HepG2 (cell line): Measurements from ENCODE around the gene TMEM223. TPM values are rescaled to one million over a fixed set of nuclear protein-coding genes. Genes with fewer than 3 reads are reported as not detected.
A peak's percentile ranks its signal among the peaks of the same experiment; 100 is the strongest.

Source experiments
- CEBPB ChIP-seq: IDR thresholded peaks from 2 replicates; pipeline ENCODE4 v1.6.1; 2011; ENCODE audit warnings: low read depth, low read length, improper control_type of control experiment, borderline replicate concordance
- CENPX ChIP-seq: sonication (generic); formaldehyde crosslinking; IDR thresholded peaks from 2 replicates; pipeline ENCODE4 v1.9.0; 2021; ENCODE audit warnings: mild to moderate bottlenecking, missing genetic modification reagents, moderate library complexity
- CHD4 ChIP-seq: fragments of 200-600 bp; sonication (generic); IDR thresholded peaks from 2 replicates; pipeline ENCODE4 v1.7.0; 2017; ENCODE audit warnings: mild to moderate bottlenecking, low read length, borderline replicate concordance
- DMAP1 ChIP-seq: IDR thresholded peaks from 2 replicates; pipeline ENCODE4 v1.6.1; 2016
- ELF1 ChIP-seq: sonication (generic); formaldehyde crosslinking; IDR thresholded peaks from 2 replicates; pipeline ENCODE4 v1.4.0; 2020; ENCODE audit warnings: missing genetic modification reagents
- GABPA ChIP-seq, 2 experiments: IDR thresholded peaks; 2 replicates each; pipeline ENCODE4 v1.6.1; 2011 to 2016; ENCODE audit warnings: low read depth in 2 of 2, low read length in 1 of 2, missing biosample characterization in 1 of 2, missing genetic modification characterization in 1 of 2
- HMGA1 ChIP-seq: sonication (generic); formaldehyde crosslinking; conservative IDR thresholded peaks from 2 replicates; pipeline ENCODE4 v1.4.0; 2020; ENCODE audit warnings: missing genetic modification reagents
- MAFG ChIP-seq: sonication (generic); formaldehyde crosslinking; IDR thresholded peaks from 2 replicates; pipeline ENCODE4 v1.5.1; 2020; ENCODE audit warnings: mild to moderate bottlenecking, missing genetic modification reagents
- NONO ChIP-seq, 2 experiments: fragments of 450-650 bp in 1 of 2; sonication (generic) in 1 of 2; formaldehyde crosslinking in 1 of 2; IDR thresholded peaks in 1 of 2; conservative IDR thresholded peaks in 1 of 2; 2 replicates each; pipeline versions ENCODE4 v1.6.1 to v1.8.0; 2017 to 2022; ENCODE audit warnings: mild to moderate bottlenecking in 1 of 2, missing genetic modification reagents in 1 of 2, moderate library complexity in 1 of 2
- RARG ChIP-seq: sonication (generic); formaldehyde crosslinking; IDR thresholded peaks from 2 replicates; pipeline ENCODE4 v1.4.0; 2020; ENCODE audit warnings: low read depth, mild to moderate bottlenecking, missing genetic modification reagents
- SPEN ChIP-seq: sonication (generic); formaldehyde crosslinking; IDR thresholded peaks from 2 replicates; pipeline ENCODE4 v1.5.1; 2020; ENCODE audit warnings: low read depth, mild to moderate bottlenecking, missing genetic modification reagents
- ZIK1 ChIP-seq: sonication (generic); formaldehyde crosslinking; IDR thresholded peaks from 2 replicates; pipeline ENCODE4 v1.5.0; 2020; ENCODE audit warnings: mild to moderate bottlenecking, low read depth, missing genetic modification reagents, borderline replicate concordance
- ZNF124 ChIP-seq: sonication (generic); formaldehyde crosslinking; IDR thresholded peaks from 2 replicates; pipeline ENCODE4 v1.4.0; 2020; ENCODE audit warnings: missing genetic modification reagents
- ZNF232 ChIP-seq: sonication (generic); formaldehyde crosslinking; IDR thresholded peaks from 2 replicates; pipeline ENCODE4 v1.4.0; 2020; ENCODE audit warnings: missing genetic modification reagents, borderline replicate concordance
- ZNF337 ChIP-seq: sonication (generic); formaldehyde crosslinking; IDR thresholded peaks from 2 replicates; pipeline ENCODE4 v1.5.1; 2020; ENCODE audit warnings: missing genetic modification reagents, low read depth, mild to moderate bottlenecking, borderline replicate concordance
- ZNF430 ChIP-seq: sonication (generic); formaldehyde crosslinking; IDR thresholded peaks from 2 replicates; pipeline ENCODE4 v1.9.0; 2021; ENCODE audit warnings: mild to moderate bottlenecking, missing genetic modification reagents
- ZNF451 ChIP-seq: sonication (generic); formaldehyde crosslinking; IDR thresholded peaks from 2 replicates; pipeline ENCODE4 v1.5.0; 2020; ENCODE audit warnings: mild to moderate bottlenecking, missing genetic modification reagents
- ZNF614 ChIP-seq: IDR thresholded peaks from 2 replicates; pipeline ENCODE4 v1.6.1; 2018; ENCODE audit warnings: missing biosample characterization, missing genetic modification reagents, inconsistent platforms, borderline replicate concordance
- polyA plus RNA-seq, 8 experiments: library from polyadenylated mRNA; depleted of rRNA in 3 of 8; stranded (reverse) in 7 of 8; unstranded in 1 of 8; fragments of >200 nt; fragmentation: Illumina TruSeq in 4 of 8; extraction: Trizol in 4 of 8; gene quantifications; 2 replicates each; pipeline versions ENCODE4 v1.2.1 to v1.2.3, GENCODE V29; 2011 to 2016; ENCODE audit warnings: low read depth in 4 of 8, missing spikeins in 1 of 8, mixed read lengths in 1 of 8; ENCODE audit not compliant: insufficient read depth in 1 of 8
- total RNA-seq, 5 experiments: library from RNA; depleted of rRNA; stranded (reverse); fragments of >200 nt; fragmentation: Illumina TruSeq; extraction: Trizol; gene quantifications; 2 replicates each; pipeline ENCODE4 v1.2.3, GENCODE V29; 2016; ENCODE audit warnings: low read depth in 1 of 5
- TF ChIP-seq, protein P1 (sequence below): sonication (generic); formaldehyde crosslinking; IDR thresholded peaks from 2 replicates; pipeline ENCODE4 v1.4.0; 2020; ENCODE audit warnings: mild to moderate bottlenecking, missing genetic modification reagents
- TF ChIP-seq, protein P2 (sequence below): sonication (generic); formaldehyde crosslinking; IDR thresholded peaks from 2 replicates; pipeline ENCODE4 v1.5.0; 2020; ENCODE audit warnings: mild to moderate bottlenecking, missing genetic modification reagents
- TF ChIP-seq, protein P3 (sequence below): sonication (generic); formaldehyde crosslinking; IDR thresholded peaks from 2 replicates; pipeline ENCODE4 v1.4.0; 2020; ENCODE audit warnings: mild to moderate bottlenecking, missing genetic modification reagents
- TF ChIP-seq, protein P4 (sequence below): sonication (generic); formaldehyde crosslinking; IDR thresholded peaks from 2 replicates; pipeline ENCODE4 v1.9.0; 2022; ENCODE audit warnings: missing genetic modification reagents, mild to moderate bottlenecking, borderline replicate concordance

Gene TMEM223
- total and polyA plus RNA-seq, 2 of the 13 experiments (the other 11 are each of a cell fraction or from before 2014, with no cell fraction given) = 19.5 to 24.9 TPM

DNA sequence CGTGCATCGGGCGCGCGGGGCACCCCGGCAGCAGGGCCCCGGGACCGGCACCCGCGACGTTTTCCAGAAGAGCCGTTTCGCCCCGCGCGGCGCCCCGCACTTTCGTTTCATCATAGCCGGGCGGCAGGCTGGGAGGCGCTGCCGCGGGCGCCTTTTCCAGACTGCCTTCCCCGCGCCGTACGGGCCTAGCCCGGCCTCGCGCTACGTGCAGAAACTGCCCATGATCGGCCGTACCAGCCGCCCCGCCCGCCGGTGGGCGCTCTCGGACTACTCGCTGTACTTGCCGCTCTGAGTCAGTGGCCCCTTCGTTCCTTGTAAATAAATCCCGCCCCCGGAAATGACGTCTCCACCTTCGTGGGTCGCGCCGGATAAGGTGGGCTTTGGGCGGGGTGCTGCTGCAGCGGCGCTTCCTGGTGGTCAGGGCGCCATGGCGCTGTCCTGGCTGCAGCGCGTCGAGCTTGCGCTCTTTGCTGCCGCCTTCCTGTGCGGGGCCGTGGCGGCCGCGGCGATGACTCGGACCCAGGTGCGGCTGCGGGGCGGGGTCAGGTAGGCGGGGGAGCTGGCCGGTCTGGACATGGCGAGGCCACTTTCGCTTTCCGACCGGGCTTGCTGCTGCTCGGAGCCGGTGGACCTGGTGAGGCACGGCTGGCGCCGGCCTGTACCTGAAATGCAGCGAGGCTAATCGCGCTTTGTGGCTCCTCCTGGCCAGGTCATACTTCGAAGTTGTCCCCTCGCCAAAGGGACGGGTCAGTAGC lies 4.6 kb downstream of the TMEM223 start, which contains the start of gene TMEM179B (continued):
- TF ChIP-seq, protein P1, sequence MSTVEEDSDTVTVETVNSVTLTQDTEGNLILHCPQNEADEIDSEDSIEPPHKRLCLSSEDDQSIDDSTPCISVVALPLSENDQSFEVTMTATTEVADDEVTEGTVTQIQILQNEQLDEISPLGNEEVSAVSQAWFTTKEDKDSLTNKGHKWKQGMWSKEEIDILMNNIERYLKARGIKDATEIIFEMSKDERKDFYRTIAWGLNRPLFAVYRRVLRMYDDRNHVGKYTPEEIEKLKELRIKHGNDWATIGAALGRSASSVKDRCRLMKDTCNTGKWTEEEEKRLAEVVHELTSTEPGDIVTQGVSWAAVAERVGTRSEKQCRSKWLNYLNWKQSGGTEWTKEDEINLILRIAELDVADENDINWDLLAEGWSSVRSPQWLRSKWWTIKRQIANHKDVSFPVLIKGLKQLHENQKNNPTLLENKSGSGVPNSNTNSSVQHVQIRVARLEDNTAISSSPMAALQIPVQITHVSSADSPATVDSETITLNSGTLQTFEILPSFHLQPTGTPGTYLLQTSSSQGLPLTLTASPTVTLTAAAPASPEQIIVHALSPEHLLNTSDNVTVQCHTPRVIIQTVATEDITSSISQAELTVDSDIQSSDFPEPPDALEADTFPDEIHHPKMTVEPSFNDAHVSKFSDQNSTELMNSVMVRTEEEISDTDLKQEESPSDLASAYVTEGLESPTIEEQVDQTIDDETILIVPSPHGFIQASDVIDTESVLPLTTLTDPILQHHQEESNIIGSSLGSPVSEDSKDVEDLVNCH (CRISPR knock-in tag) = peak; percentile 92; the same call in 1 of the 2 replicates
- no peak for TF ChIP-seq CHD4
- peak; percentile 90 for TF ChIP-seq SPEN (CRISPR knock-in tag)
- no peak for TF ChIP-seq MAFG (CRISPR knock-in tag)
- peak; percentile 72; the same call in 1 of the 2 replicates for TF ChIP-seq ZNF614 (CRISPR knock-in tag)
- no peak; the same call in 1 of the 2 replicates for TF ChIP-seq RARG
- TF ChIP-seq CENPX (CRISPR knock-in tag) = no peak
- no peak for TF ChIP-seq HMGA1 (CRISPR knock-in tag)
- TF ChIP-seq ZIK1 (CRISPR knock-in tag) = peak; percentile 81; the same call in 1 of the 2 replicates
- TF ChIP-seq, protein P2, sequence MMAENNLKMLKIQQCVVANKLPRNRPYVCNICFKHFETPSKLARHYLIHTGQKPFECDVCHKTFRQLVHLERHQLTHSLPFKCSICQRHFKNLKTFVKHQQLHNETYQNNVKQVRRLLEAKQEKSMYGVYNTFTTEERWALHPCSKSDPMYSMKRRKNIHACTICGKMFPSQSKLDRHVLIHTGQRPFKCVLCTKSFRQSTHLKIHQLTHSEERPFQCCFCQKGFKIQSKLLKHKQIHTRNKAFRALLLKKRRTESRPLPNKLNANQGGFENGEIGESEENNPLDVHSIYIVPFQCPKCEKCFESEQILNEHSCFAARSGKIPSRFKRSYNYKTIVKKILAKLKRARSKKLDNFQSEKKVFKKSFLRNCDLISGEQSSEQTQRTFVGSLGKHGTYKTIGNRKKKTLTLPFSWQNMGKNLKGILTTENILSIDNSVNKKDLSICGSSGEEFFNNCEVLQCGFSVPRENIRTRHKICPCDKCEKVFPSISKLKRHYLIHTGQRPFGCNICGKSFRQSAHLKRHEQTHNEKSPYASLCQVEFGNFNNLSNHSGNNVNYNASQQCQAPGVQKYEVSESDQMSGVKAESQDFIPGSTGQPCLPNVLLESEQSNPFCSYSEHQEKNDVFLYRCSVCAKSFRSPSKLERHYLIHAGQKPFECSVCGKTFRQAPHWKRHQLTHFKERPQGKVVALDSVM = 0 out of 2 replicates have a peak, but pooled peaks have one; percentile 12
- TF ChIP-seq ZNF232 (CRISPR knock-in tag) = peak; percentile 57
- peak; percentile 89 for TF ChIP-seq DMAP1
- TF ChIP-seq, protein P3, sequence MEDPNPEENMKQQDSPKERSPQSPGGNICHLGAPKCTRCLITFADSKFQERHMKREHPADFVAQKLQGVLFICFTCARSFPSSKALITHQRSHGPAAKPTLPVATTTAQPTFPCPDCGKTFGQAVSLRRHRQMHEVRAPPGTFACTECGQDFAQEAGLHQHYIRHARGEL (CRISPR knock-in tag) = peak; percentile 27; the same call in 1 of the 2 replicates
- TF ChIP-seq ZNF451 (CRISPR knock-in tag) = no peak; the same call in 1 of the 2 replicates
- TF ChIP-seq NONO (IDR thresholded peaks at IDR 0.05) = no peak
- no peak; the same call in none of the 2 replicates for TF ChIP-seq NONO (CRISPR knock-in tag; conservative IDR thresholded peaks at IDR 0.05)
- 0 out of 2 replicates have a peak, but pooled peaks have one; percentile 40 for TF ChIP-seq ZNF430
- peak; percentile 87; the same call in 1 of the 2 replicates for TF ChIP-seq ZNF337 (CRISPR knock-in tag)
- TF ChIP-seq CEBPB = no peak
- peak; percentile 94 for TF ChIP-seq GABPA (IDR thresholded peaks at IDR 0.05; ENCODE audit: low read depth, low read length)
- peak; percentile 95 for TF ChIP-seq GABPA (CRISPR knock-in tag; IDR thresholded peaks at IDR 0.05; ENCODE audit: low read depth)
- peak; percentile 80; the same call in 1 of the 2 replicates for TF ChIP-seq ZNF124 (CRISPR knock-in tag)
- TF ChIP-seq, protein P4, sequence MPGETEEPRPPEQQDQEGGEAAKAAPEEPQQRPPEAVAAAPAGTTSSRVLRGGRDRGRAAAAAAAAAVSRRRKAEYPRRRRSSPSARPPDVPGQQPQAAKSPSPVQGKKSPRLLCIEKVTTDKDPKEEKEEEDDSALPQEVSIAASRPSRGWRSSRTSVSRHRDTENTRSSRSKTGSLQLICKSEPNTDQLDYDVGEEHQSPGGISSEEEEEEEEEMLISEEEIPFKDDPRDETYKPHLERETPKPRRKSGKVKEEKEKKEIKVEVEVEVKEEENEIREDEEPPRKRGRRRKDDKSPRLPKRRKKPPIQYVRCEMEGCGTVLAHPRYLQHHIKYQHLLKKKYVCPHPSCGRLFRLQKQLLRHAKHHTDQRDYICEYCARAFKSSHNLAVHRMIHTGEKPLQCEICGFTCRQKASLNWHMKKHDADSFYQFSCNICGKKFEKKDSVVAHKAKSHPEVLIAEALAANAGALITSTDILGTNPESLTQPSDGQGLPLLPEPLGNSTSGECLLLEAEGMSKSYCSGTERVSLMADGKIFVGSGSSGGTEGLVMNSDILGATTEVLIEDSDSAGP (CRISPR knock-in tag) = peak; percentile 91
- TF ChIP-seq ELF1 = peak; percentile 94
